CD4-positive, alpha-beta memory T cell (primary cell): ENCODE results near the gene DNM3. TPM values are rescaled to one million over a fixed set of nuclear protein-coding genes. Genes with fewer than 3 reads are reported as not detected.

Source experiments
- CTCF ChIA-PET: fragments of 350-600 bp; sonication (Branson Sonifier 250); formaldehyde crosslinking; loops from one replicate; lab custom pipeline; 2021; ENCODE audit warnings: inconsistent platforms; ENCODE audit not compliant: partially characterized antibody; lab: Charles Lee
- POLR2A ChIA-PET: fragments of 350-600 bp; sonication (Branson Sonifier 250); formaldehyde crosslinking; loops from one replicate; lab custom pipeline; 2021; ENCODE audit not compliant: partially characterized antibody; lab: Charles Lee
- DNase-seq, 5 donors: peaks; one replicate each; pipeline versions ENCODE4 v3.0.0 to v3.0.0-alpha.2; 2020 to 2022; ENCODE audit warnings: mixed read lengths in 1 of 5
- H3K27ac ChIP-seq: one replicate; pipeline ENCODE4 v1.7.0; 2013; ENCODE audit warnings: low read depth, low read length
- H3K27me3 ChIP-seq: 2 replicates; pipeline ENCODE4 v1.7.0; 2013; ENCODE audit warnings: mild to moderate bottlenecking, low read length, moderate library complexity; ENCODE audit not compliant: insufficient read depth
- H3K36me3 ChIP-seq: 2 replicates; pipeline ENCODE4 v1.7.0; 2013; ENCODE audit warnings: mild to moderate bottlenecking, low read length, moderate library complexity; ENCODE audit not compliant: insufficient read depth
- H3K4me1 ChIP-seq: 2 replicates; pipeline ENCODE4 v1.7.0; 2013; ENCODE audit warnings: mild to moderate bottlenecking, low read length, moderate library complexity; ENCODE audit not compliant: insufficient read depth
- H3K4me3 ChIP-seq, 2 donors: one replicate each; pipeline ENCODE4 v1.7.0; 2013; ENCODE audit warnings: low read length in 2 of 2, mild to moderate bottlenecking in 1 of 2
- H3K9me3 ChIP-seq, 2 donors: one replicate each; pipeline ENCODE4 v1.7.0; 2013; ENCODE audit warnings: low read length in 2 of 2, control low read depth in 1 of 2; ENCODE audit not compliant: control insufficient read depth in 1 of 2
- H3K27ac Mint-ChIP-seq, 7 donors: one replicate each; pipeline ENCODE4 v1.8.0; 2020 to 2021; ENCODE audit warnings: mixed read lengths in 7 of 7, mild to moderate bottlenecking in 6 of 7, inconsistent platforms in 3 of 7, moderate library complexity in 3 of 7
- H3K27me3 Mint-ChIP-seq, 2 donors: one replicate each; pipeline ENCODE4 v1.8.0; 2020 to 2021; ENCODE audit warnings: mixed read lengths in 2 of 2
- H3K36me3 Mint-ChIP-seq, 2 donors: one replicate each; pipeline ENCODE4 v1.8.0; 2020 to 2021; ENCODE audit warnings: mixed read lengths in 2 of 2, inconsistent platforms in 1 of 2, mild to moderate bottlenecking in 1 of 2
- H3K4me1 Mint-ChIP-seq, 4 donors: one replicate each; pipeline ENCODE4 v1.8.0; 2020 to 2021; ENCODE audit warnings: mixed read lengths in 4 of 4, mild to moderate bottlenecking in 1 of 4
- H3K4me3 Mint-ChIP-seq, 8 donors: one replicate each; pipeline ENCODE4 v1.8.0; 2020 to 2021; ENCODE audit warnings: mixed read lengths in 8 of 8, mild to moderate bottlenecking in 7 of 8, moderate library complexity in 6 of 8, inconsistent platforms in 3 of 8
- H3K9me3 Mint-ChIP-seq, 8 donors: one replicate each; pipeline ENCODE4 v1.8.0; 2020 to 2021; ENCODE audit warnings: mixed read lengths in 8 of 8, mild to moderate bottlenecking in 5 of 8, inconsistent platforms in 3 of 8, moderate library complexity in 1 of 8
- intact Hi-C: fragments of 100-400 bp; cut with micrococcal nuclease; formaldehyde crosslinking; loops from one replicate; pipeline ENCODE4 v1.15.1; 2023
- polyA plus RNA-seq, 2 donors: library from polyadenylated mRNA; unstranded; fragments of 300-500 nt; fragmentation: Illumina TruSeq; gene quantifications; one replicate each; pipeline ENCODE4 v1.2.3, GENCODE V29; 2021
- total RNA-seq, 2 experiments: library from RNA; stranded (reverse); gene quantifications; one replicate each; pipeline ENCODE4 v1.2.3, GENCODE V29; 2021

DNM3 gene
- total and polyA plus RNA-seq, 4 experiments from 2014 or later: 0.37 to 2.7 (median 1.4) TPM

DNA sequence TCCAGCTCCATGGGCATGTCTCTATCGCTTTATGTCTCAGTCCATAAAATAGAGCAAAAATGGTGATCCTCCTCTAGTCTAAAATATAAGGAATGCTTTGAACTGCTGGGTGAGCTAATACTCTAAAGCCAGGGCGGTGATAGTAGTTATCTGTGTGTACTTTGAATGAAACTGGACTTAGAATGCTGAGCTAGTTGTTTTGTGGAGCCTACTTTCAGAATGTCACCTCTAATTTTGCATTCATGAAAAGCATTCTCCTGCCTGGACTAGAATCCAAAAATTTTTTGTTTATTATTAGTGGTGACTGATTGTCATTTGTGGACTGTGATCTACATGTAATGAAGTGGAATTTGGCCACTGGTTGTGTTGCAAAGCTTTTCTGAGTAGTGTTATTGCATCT, 337.6 kb downstream of the DNM3 start:
- H3K27ac Mint-ChIP-seq: peak overlapping the region in 6 of 7 donors; percentile 4 to 69 (median 50)
- POLR2A ChIA-PET: interaction anchor here (0.7 to 3.1 kb wide), 3 partner anchors 13 to 180 kb away, joined by 4 to 26 read pairs (median 5); no protein-coding TSS in a partner anchor

GRCh38 chr1:172179918-172180317, 338.6 kb downstream of the DNM3 start:
- H3K27me3 Mint-ChIP-seq: no peaks in the 10 kb centered on the region
- H3K9me3 Mint-ChIP-seq: no peaks in the 10 kb centered on the region
- peaks cover 36% of the 10 kb centered on the region for H3K4me1 ChIP-seq
- peak overlapping the region; percentile 60 to 99 (median 97) for H3K27ac Mint-ChIP-seq
- no peak overlapping the region for H3K4me3 ChIP-seq
- POLR2A ChIA-PET: interaction anchor here (0.9 to 3.1 kb wide), 6 partner anchors 25 to 215 kb away, joined by 3 to 32 read pairs (median 5); no protein-coding TSS in a partner anchor
- CTCF ChIA-PET: interaction anchor here (1.3 to 3.6 kb wide), 5 partner anchors 45 to 220 kb away, joined by 4 to 15 read pairs (median 7); no protein-coding TSS in a partner anchor
- H3K9me3 ChIP-seq: no peaks in the 10 kb centered on the region
- H3K27ac ChIP-seq: peak overlapping the region; percentile 75
- H3K27me3 ChIP-seq: no peaks in the 10 kb centered on the region
- H3K36me3 Mint-ChIP-seq: no peaks in the 10 kb centered on the region
- no peaks in the 10 kb centered on the region for H3K36me3 ChIP-seq
- intact Hi-C loops: loop anchor here (2.0 to 10.0 kb wide), 5 partner anchors 25 to 1645 kb away; partner anchors contain the start of genes GORAB, PIGC and SUCO
- H3K4me3 Mint-ChIP-seq: peak overlapping the region in 4 of 8 donors; percentile 17 to 47 (median 38)
- H3K4me1 Mint-ChIP-seq: peaks cover 25 to 54% (median 42%) of the 10 kb centered on the region in 4 donors
- no peak for DNase-seq

More for the DNA sequence above, 337.6 kb downstream of the DNM3 start:
- CTCF ChIA-PET: interaction anchor here (1.5 to 3.6 kb wide), 2 partner anchors 215 to 220 kb away, joined by 7 to 15 read pairs; no protein-coding TSS in a partner anchor
- H3K4me3 Mint-ChIP-seq: peak overlapping the region in 1 of 8 donors; percentile 13
- H3K9me3 Mint-ChIP-seq: no peaks in the 10 kb centered on the region
- H3K4me1 ChIP-seq: peaks cover 35% of the 10 kb centered on the region
- H3K27ac ChIP-seq: no peak overlapping the region
- no peaks in the 10 kb centered on the region for H3K36me3 Mint-ChIP-seq
- peaks cover 25 to 45% (median 35%) of the 10 kb centered on the region in 4 donors for H3K4me1 Mint-ChIP-seq
- H3K27me3 Mint-ChIP-seq: no peaks in the 10 kb centered on the region
- H3K9me3 ChIP-seq: no peaks in the 10 kb centered on the region
- no peak overlapping the region for H3K4me3 ChIP-seq
- no peak for DNase-seq
- intact Hi-C loops: no loop called here
- H3K36me3 ChIP-seq: no peaks in the 10 kb centered on the region
- no peaks in the 10 kb centered on the region for H3K27me3 ChIP-seq

DNA sequence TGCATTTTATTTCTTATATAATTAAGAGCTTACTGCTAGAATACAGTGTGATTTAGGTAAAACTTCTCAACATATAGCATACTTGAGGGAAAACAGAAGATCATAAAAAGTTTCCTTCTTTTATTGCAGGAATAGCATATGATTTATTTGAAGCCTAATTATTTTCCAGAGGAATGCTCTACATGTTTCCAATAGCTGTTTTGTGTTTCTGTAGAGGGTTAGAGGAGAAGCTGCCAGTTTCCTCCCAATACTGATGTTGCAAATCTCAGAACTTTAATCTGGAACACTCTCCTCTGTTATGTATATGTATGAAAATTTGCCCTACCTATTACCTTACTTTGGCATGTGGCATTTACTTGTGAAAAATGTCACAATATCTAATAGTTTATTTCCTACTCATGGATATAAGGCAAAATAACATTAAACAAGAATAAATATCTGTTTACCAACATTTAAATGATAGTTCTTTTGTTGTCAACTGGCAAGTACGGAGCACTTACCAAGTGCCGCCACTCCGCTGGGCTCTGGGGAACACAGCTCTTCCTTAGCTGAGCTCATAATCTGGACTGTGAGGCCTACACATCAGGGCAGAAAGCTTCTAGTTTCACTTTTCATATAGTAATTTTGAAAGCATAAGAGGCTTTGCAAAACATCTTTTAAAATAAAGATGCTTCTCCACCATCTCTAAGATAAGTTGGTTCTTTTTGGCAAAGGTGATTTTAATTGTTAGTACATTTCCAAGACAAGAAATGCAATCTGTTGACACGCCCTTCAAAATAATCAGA, 339.4 kb downstream of the DNM3 start:
- no peaks in the 10 kb centered on the region for H3K36me3 Mint-ChIP-seq
- DNase-seq: peak; percentile 46 to 58 (median 55)
- peak overlapping the region; percentile 75 to 92 (median 86) for H3K4me3 Mint-ChIP-seq
- H3K4me3 ChIP-seq: peak overlapping the region; percentile 23 to 36
- POLR2A ChIA-PET: interaction anchor here (0.8 to 3.1 kb wide), 12 partner anchors 8 to 695 kb away, joined by 3 to 32 read pairs (median 4); partner anchors contain the start of gene PRRC2C
- no peaks in the 10 kb centered on the region for H3K27me3 Mint-ChIP-seq
- peaks cover 44% of the 10 kb centered on the region for H3K4me1 ChIP-seq
- intact Hi-C loops: loop anchor here (1.0 to 10.0 kb wide), 9 partner anchors 26 to 1646 kb away; partner anchors contain the start of genes GORAB, METTL13, PIGC and SUCO
- H3K4me1 Mint-ChIP-seq: peaks cover 25 to 61% (median 48%) of the 10 kb centered on the region in 4 donors
- no peaks in the 10 kb centered on the region for H3K27me3 ChIP-seq
- CTCF ChIA-PET: interaction anchor here (0.7 to 3.6 kb wide), 6 partner anchors 25 to 219 kb away, joined by 3 to 15 read pairs (median 4); no protein-coding TSS in a partner anchor
- H3K9me3 ChIP-seq: no peaks in the 10 kb centered on the region
- H3K27ac Mint-ChIP-seq: peak overlapping the region; percentile 94 to 99 (median 97)
- H3K36me3 ChIP-seq: no peaks in the 10 kb centered on the region
- H3K27ac ChIP-seq: peak overlapping the region; percentile 75
- H3K9me3 Mint-ChIP-seq: no peaks in the 10 kb centered on the region

- POLR2A ChIA-PET: interaction anchor here (1.0 to 1.8 kb wide), 3 partner anchors 11 to 212 kb away, joined by 3 to 5 read pairs (median 4); no protein-coding TSS in a partner anchor
- H3K4me1 ChIP-seq: peaks cover 43% of the 10 kb centered on the region
- intact Hi-C loops: loop anchor here (5.0 to 10.0 kb wide), 3 partner anchors 198 to 1650 kb away; partner anchors contain the start of genes GORAB and PIGC
Observed at GRCh38 chr1:172184506-172185191, 343.4 kb downstream of the DNM3 start.

GRCh38 chr1:172185211-172185610, 343.9 kb downstream of the DNM3 start:
- intact Hi-C loops: loop anchor here (10.0 kb wide), 1 partner anchor 1650 kb away; the partner anchor contains the start of gene GORAB
- Mint-ChIP-seq H3K4me1 (peaks cover 19 to 51% (median 39%) of the 10 kb centered on the region in 4 donors), H3K36me3 (no peaks in the 10 kb centered on the region), H3K27me3 (no peaks in the 10 kb centered on the region), H3K27ac (peak overlapping the region in 4 of 7 donors; percentile 8 to 68 (median 46)), H3K4me3 (peak overlapping the region in 2 of 8 donors; percentile 9 to 32), H3K9me3 (peaks cover 0 to 4% (median 0%) of the 10 kb centered on the region in 8 donors)
- DNase-seq: no peak
- POLR2A ChIA-PET: interaction anchor here (1.0 to 1.8 kb wide), 3 partner anchors 10 to 211 kb away, joined by 3 to 5 read pairs (median 4); no protein-coding TSS in a partner anchor
- CTCF ChIA-PET: no interaction called here
- Histone ChIP-seq H3K27me3 (no peaks in the 10 kb centered on the region), H3K9me3 (no peaks in the 10 kb centered on the region), H3K4me1 (peaks cover 37% of the 10 kb centered on the region), H3K4me3 (no peak overlapping the region), H3K36me3 (no peaks in the 10 kb centered on the region), H3K27ac (no peak overlapping the region)

More at GRCh38 chr1:172184506-172185191, 343.4 kb downstream of the DNM3 start:
- Histone ChIP-seq H3K27ac (no peak overlapping the region), H3K27me3 (no peaks in the 10 kb centered on the region), H3K36me3 (no peaks in the 10 kb centered on the region), H3K9me3 (no peaks in the 10 kb centered on the region), H3K4me3 (no peak overlapping the region)
- peaks cover 23 to 56% (median 44%) of the 10 kb centered on the region in 4 donors for H3K4me1 Mint-ChIP-seq
- peaks cover 0 to 3% (median 0%) of the 10 kb centered on the region in 8 donors for H3K9me3 Mint-ChIP-seq
- CTCF ChIA-PET: no interaction called here
- H3K36me3 Mint-ChIP-seq: no peaks in the 10 kb centered on the region
- H3K27ac Mint-ChIP-seq: peak overlapping the region in 2 of 7 donors; percentile 40 to 68
- peak overlapping the region in 1 of 8 donors; percentile 9 for H3K4me3 Mint-ChIP-seq
- H3K27me3 Mint-ChIP-seq: no peaks in the 10 kb centered on the region
- DNase-seq: no peak

DNA sequence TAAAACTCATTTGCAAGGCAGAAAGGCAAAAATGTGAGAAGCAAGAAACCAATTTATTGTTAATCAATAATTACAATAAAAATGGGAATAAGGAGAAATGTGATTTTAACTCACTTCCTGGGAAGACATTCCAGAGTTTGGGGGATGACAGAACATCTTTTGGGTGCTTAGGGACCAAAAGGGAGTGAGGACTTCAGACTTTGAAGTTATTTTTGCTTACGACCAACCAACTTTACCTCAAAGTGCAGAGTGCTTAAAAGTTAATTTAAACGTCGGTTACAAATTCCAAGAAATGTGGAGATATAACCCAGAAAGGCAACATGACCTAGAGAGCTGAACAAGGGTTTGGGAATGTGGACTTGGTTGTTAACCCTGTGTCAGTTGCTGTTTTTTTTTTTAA, 344.7 kb downstream of the DNM3 start:
- peaks cover 14 to 43% (median 32%) of the 10 kb centered on the region in 4 donors for H3K4me1 Mint-ChIP-seq
- ChIA-PET POLR2A (interaction anchor here (1.8 kb wide), 1 partner anchor 9 kb away, joined by 5 read pairs; no protein-coding TSS in a partner anchor), CTCF (no interaction called here)
- H3K4me3 ChIP-seq: no peak overlapping the region
- H3K36me3 ChIP-seq: no peaks in the 10 kb centered on the region
- H3K4me1 ChIP-seq: peaks cover 30% of the 10 kb centered on the region
- H3K9me3 ChIP-seq: no peaks in the 10 kb centered on the region
- H3K36me3 Mint-ChIP-seq: no peaks in the 10 kb centered on the region
- DNase-seq: no peak
- H3K27me3 Mint-ChIP-seq: no peaks in the 10 kb centered on the region
- no peak overlapping the region for H3K4me3 Mint-ChIP-seq
- H3K27ac Mint-ChIP-seq: peak overlapping the region in 1 of 7 donors; percentile 33
- peaks cover 0 to 4% (median 0%) of the 10 kb centered on the region in 8 donors for H3K9me3 Mint-ChIP-seq
- H3K27ac ChIP-seq: no peak overlapping the region
- intact Hi-C loops: loop anchor here (10.0 kb wide), 1 partner anchor 1651 kb away; the partner anchor contains the start of gene GORAB
- H3K27me3 ChIP-seq: no peaks in the 10 kb centered on the region
